ENCODE measurements around the gene COL4A2.

- TF ChIP-seq GATA2 (IDR thresholded peaks at IDR 0.05; ENCODE audit: low read depth, low read length) (no peak), GATA3 (IDR thresholded peaks at IDR 0.05; ENCODE audit: low read depth, low read length) (no peak)
Observed at GRCh38 chr13:110463871-110464510, 156.9 kb downstream of the COL4A2 start.

All from SH-SY5Y (cell line).